GM19328 (cell line): ENCODE results near the gene APEX1.
"Not testable (repeated sequence)": the region's sequence is repeated elsewhere in the genome, so short reads cannot be mapped to it uniquely, and the experiment has no call there.

Experiments used
- ATAC-seq: cut with Tn5 transposase; IDR thresholded peaks from one replicate; pipeline ENCODE4 v1.9.1; 2021; ENCODE audit warnings: mild to moderate bottlenecking, moderate library complexity; ENCODE audit not compliant: unreplicated experiment

Gene APEX1

DNA sequence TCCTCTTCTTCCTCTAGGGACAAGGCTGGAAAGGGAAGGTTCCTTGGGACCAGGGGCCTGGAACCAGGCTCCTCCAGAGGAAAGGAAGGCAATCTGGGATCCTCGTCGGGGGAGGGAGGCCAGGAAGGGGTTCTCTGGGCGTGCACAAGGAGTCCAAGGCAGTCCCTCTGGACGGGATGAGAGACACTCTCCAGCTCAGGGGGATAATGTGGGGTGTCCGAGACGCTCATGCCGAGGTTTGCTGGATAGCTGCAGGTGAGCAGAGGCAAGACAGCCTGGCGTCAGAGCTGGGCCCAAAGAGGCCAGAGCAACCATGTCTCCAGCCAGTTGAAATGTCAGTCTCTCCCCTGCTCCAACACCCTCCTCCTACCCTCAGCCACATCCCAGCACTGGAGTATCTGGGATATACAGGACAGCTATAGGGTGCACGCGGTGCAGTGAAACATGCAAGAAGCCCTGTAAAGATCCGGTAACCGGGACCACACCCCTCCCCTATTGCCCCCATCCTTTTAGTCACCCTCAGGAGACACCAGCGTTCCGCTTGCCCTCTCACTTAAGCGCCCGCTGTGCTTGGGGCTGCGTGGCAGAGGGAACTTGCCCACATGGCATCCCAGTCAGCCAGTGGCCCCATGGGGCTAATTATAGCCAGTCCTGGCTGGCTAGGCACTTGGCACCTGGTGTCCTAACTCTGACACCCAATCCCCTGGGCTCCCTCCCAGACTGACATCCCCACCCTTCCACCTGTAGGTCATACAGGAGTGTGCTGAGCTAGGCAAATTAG, 19.3 kb upstream of the APEX1 start, which contains the start of gene KLHL33:
KLHL33 (minus strand) TSS at position 585 of the 781 bp plus-strand sequence; CDS start at position 230, 355 bp downstream.
- ATAC-seq: no peak

DNA sequence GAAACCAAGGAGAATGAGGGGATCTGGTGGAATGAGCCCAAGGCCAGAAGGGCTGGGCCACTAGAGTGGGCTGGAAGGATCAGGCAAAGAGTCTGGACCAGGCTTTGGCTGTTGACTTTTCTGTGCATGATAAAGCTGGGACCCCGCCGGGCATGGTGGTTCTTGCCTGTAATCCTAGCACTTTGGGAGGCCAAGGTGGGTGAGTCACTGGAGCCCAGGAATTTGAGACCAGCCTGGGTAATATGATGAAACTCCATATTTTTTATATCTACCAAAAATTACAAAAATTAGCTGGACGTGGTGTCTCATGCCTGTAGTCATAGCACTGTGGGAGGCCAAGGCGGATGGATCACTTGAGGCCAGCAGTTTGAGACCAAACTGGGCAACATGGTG, 18.7 kb upstream of the APEX1 start:
- ATAC-seq: no peak

DNA sequence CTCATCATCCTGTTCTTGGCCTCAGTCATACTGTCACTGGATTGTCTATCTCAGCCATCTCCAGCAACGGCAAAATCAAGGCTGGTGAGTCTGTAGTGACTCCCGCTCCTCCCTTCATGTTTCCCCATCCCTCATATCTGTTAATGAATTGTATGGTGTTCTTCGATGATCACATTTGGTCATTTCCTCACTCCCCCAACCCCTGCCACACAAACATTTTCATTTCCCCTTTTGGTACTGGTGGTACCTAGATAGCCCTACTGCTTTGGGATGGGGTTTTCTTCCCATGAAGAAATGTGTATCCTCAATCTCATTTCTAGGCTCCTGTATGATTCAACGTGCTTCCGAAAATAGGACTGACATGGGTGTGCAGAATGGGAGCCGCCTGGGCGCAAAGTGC, 16.4 kb upstream of the APEX1 start:
- ATAC-seq: no peak

DNA sequence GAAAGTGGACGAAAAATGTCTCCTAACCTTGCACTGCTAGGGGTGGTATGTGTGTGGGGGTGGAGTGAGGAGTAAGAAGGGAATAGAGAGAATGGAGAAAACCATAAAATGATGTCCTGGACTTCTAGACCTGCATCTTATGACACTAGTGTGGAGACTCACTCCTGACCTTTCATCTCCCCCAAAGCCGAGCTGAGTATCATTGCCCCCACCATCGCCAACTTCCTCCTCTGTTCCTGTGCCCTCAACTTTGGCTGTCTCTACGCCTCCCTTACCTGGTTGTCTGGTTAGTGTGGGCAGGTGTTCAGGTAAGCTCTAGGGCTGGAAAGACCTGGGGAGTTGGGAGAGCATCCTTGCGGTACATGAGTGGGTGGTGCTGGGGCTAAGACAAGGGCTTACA, 14.6 kb upstream of the APEX1 start:
- no peak for ATAC-seq

DNA sequence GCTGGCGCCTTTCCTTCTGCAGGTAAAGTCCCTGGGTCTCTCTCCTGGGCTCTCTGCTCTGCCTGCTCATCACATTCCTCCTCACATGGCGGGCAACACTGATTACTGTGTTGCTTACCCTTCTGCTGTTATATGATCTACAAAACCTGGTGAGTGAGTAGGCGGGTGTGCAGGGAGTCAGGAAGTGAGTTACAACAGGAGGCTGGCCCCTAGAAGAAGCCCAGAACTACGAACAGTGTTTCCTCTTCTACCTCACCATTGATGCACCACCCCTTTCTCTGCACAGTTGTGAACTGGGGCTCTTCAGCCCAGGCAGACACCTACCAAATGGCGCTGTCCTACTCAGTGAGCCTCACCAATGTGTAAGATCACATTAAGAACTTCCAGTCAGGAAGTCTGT, 14.1 kb upstream of the APEX1 start:
- no peak for ATAC-seq

DNA sequence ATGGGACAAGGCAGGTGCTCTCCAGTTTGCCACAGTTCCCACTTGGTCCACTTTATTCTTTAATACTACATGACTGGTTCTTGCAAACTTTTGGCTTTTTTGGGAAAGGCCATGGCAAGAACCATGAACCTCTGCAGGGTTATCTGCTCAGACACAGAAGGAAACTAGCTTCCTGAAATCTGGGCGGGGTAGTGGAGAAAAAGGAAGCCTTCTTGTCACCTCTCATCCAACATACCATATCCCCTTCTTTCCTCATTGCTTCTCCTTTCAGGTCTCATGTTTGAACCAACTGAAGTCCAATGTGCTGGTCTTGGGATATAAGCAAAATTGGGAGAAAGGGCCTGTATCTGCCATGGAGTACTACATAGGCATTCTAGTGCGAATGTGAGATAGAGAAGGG, 13.6 kb upstream of the APEX1 start:
- ATAC-seq: no peak

DNA sequence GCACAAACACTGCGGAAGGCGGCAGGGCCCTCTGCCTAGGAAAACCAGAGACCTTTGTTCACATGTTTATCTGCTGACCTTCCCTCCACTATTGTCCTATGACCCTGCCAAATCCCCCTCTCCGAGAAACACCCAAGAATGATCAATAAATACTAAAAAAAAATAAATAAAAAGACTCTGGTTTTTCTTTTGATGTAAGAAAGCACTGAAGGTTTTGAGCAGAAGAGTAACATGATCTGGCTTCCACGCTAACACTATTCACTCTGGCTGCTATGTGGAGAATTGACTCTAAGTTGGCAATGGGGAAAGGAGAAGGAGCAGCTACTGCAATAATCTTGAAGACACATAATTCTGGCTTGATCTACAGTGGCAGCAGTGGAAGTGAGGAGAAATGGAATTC, 11.4 kb upstream of the APEX1 start:
- ATAC-seq: not testable (repeated sequence)

DNA sequence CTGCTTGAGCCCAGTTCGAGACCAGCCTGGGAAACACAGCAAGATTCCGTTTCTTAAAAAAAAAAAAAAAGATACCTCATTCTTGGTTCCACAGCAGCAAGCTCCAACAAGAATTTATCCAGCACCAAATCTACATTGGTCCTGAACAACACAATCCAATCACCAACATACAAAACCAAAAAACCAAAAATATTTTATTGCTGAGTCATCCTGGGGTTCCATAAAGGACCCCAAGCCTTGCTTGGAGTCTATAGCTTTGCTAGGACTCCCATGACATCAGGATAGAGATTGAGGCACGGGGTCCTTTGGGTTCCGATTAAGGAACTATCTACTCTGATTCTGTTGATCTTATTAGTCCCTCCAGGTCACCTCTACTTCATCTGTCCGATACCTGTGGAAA, 8.1 kb upstream of the APEX1 start:
- ATAC-seq: no peak

DNA sequence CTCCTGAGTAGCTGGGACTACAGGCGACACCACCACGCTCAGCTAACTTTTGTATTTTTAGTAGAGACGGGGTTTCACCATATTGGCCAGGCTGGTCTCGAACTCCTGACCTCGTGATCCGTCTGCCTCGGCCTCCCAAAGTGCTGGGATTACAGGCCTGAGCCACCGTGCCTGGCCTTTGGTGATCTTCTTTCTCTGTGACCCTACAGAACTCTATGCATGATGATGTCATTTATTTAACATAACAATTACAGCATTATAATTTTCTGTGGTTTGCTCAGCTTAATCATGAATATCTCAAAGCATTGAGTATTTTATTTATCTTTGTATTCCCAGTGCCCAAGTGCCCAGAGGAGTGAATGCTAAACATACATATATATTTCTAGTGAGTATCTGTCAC, 2.2 kb upstream of the APEX1 start:
- not testable (repeated sequence) for ATAC-seq

DNA sequence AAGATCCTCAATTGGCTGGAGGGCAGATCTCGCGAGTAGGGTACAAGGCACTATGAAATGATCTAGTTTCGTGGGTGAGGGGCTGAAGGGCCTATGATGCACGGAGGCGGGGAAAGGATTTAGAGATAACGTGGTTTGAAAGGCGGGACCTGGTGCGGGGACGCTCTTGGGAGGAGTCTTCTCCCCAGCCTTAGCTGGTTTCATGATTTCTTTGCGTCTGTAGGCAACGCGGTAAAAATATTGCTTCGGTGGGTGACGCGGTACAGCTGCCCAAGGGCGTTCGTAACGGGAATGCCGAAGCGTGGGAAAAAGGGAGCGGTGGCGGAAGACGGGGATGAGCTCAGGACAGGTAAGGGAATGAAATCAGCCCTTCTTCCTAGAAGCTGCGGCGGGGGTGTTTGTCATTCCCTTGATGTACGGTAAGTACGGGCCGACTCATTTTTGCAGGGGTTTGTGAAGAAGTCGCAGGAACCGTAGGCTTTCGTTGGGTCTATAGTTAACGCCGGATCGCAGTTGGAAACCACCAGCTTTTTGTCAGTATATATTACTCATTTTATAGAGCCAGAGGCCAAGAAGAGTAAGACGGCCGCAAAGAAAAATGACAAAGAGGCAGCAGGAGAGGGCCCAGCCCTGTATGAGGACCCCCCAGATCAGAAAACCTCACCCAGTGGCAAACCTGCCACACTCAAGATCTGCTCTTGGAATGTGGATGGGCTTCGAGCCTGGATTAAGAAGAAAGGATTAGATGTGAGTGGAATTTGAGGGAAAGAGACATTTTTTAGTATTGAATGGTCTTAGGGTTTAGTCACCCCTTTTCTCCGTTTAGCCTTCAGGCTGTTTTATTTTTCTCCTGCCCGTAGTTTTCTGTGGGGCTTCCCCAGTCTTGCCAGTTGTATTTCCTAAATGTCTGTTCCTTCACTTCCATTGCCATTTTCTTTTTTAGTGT, 602 bp downstream of the APEX1 start:
- peak; percentile 46 for ATAC-seq

DNA sequence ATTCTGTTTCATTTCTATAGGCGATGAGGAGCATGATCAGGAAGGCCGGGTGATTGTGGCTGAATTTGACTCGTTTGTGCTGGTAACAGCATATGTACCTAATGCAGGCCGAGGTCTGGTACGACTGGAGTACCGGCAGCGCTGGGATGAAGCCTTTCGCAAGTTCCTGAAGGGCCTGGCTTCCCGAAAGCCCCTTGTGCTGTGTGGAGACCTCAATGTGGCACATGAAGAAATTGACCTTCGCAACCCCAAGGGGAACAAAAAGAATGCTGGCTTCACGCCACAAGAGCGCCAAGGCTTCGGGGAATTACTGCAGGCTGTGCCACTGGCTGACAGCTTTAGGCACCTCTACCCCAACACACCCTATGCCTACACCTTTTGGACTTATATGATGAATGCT, 1.9 kb downstream of the APEX1 start:
- no peak for ATAC-seq

DNA sequence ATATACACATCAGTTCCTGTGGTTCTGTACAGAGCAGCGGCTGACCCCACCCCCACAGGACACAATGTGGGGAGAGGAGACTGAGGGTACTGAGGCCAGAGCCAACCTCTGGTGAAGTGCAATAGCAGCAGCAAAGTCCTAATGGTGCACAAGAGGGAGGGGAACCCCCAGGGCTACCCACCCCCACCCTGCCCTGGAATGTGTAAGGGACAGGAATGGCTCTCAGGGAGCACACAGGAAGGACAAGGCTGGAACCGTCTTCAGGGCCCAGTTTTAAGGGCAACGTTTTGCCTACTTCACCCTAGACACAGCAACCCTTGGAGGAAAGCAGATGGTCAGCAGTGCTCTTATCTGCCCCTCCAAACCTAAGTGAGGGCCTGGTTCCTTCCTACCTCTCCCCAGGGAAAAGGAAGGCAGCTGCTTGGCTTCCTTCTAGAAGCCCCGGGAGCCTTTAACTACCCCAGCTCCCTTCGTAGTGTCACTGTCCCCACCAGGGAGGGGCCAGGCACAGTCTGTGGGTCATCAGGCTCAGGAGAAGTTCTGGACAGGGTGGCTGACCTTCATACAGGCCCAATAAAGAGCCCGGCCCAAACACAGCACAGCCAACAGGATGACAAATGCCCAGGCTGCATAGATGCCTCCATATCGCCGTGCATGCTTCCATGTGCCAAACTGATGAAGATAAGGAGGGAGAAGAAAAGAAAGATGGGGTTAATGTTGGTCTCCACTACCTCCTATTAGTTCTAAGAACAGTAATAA, 3.2 kb downstream of the APEX1 start:
- no peak for ATAC-seq

DNA sequence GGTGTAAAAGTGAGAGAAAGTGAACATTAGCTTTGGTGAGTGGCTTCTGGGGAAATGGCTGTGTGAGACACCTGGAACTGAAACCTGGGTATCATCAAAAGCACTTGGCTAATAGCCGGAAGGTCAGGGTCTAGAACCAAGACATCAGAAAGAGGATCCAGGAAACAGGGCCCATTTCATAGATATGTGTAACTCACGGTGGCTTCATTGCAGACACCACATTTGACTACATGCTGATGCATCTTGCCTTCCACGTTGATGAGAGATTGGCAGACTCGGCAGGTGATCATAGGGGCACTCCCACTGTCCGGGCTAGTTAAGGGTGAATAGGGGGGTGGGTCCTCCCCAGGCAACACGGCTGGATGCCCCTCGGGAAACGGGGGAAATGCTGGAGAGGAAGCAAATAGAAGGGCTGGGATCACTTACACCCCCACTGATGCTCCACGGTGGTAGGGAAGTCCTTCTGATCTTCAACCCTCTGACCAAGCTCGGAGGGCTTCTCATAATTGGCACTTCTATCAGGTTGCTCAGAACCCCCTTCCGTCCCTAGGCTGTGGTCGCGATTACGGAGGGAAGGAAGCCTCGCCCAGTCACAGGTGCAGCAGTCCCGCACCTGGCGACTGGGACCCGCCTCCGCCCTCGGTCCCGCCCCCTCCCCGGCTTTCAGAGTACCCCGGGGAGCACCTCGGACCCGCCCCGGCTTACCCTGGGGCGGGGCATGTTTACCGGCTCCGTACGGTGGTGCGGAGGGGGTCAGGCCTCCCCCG, 5.6 kb downstream of the APEX1 start:
- ATAC-seq: no peak

DNA sequence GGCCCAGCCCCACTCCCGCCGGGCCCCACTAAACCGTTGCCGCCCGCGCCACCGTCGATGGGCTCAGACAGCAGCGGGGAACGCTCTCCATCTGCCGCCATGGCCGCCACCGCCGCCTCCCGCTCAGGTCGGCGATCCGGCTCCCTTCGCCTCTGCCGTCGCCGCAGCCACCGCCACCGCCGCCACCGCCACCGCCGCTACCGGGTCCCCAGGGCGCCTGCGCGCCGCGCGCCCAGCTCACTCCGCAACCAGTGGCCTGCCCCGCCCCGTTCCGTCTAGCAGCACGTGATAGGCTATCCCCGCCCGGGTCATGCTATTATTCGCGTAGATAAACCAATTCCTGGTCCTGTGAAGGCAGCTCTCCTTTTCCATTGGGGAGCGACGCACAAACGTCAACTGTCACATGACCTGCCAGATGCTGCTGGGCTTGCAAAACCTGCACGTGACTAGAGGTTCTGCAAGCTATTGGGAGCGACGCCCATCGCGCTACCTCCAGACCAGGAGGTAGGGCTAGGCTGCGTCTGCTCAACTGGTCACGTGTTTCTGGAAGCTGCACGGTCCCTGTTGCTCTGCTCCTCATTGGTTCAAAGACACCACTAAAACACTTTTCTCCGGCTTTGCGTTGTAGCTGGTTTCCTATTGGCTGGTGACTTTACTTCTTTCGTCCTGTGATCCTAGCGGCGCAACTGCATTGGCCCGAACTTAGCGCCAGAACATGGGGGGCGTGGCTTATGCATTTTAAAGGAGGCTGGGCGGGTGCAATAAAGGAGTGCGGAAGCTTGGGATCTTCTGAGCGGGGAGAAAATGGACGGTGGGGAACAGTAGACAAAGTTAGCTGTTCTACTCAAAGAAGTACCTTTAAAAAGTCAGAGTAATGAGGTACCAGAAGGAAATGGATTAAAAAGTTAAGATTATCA, 6.5 kb downstream of the APEX1 start, which contains the start of gene PIP4P1:
PIP4P1 (minus strand) TSS at position 210 of the 917 bp plus-strand sequence; CDS start at position 101, 109 bp downstream.
- peak; percentile 95 for ATAC-seq

DNA sequence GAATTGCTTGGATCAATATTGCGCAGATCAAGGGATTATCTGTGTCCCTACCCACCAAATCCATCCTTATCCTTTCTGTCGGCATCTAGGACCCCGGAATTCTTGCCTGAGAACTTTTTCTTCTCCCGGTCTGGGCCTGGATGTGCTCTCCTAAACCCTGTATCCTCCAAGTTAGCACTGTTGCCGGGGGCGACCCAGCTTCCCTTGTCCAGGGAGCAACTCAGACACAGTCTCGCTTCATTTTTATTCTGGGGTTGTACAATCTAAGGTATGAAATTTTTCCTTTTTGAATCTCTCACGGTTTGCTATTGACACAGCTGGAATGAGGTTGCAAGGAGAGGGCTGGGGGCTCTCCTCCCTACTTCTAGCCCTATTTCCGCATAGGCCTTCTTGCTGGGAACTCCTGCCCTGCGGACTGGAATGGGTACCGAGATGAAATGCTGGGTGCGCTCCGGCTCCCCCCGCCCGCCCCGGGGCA, 13.8 kb downstream of the APEX1 start:
- ATAC-seq: no peak

DNA sequence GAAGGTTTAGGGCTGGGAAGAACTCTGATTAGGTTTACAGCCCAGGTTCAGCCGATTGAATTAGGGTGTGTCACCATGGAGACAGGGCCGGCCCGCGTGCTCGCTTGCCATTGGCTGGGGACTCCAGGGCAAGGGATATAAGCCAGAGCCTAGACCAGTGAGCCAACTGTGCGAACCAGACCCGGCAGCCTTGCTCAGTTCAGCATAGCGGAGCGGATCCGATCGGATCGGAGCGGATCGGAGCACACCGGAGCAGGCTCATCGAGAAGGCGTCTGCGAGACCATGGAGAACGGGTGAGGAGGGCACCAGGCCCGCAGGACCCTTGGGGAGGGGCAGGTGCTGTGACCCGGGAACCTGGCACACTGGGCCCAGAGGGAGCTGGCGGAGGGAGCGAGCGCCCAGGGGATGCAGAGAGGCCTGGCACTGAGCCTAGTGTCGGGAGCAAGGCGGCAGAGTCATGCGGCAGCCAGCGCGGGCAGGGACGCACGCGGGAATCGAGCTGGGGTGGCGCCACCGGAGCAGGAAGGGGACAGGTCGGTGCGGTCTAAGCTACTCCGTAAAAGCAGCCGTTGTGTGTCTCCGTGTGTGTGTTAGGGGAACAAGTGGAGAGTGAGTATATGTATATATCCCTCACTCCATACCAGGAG, 14.3 kb downstream of the APEX1 start, which contains the start of gene PNP:
PNP (plus strand) TSS at position 165 of the 648 bp plus-strand sequence; CDS start at position 284, 119 bp downstream.
- ATAC-seq: peak; percentile 95

DNA sequence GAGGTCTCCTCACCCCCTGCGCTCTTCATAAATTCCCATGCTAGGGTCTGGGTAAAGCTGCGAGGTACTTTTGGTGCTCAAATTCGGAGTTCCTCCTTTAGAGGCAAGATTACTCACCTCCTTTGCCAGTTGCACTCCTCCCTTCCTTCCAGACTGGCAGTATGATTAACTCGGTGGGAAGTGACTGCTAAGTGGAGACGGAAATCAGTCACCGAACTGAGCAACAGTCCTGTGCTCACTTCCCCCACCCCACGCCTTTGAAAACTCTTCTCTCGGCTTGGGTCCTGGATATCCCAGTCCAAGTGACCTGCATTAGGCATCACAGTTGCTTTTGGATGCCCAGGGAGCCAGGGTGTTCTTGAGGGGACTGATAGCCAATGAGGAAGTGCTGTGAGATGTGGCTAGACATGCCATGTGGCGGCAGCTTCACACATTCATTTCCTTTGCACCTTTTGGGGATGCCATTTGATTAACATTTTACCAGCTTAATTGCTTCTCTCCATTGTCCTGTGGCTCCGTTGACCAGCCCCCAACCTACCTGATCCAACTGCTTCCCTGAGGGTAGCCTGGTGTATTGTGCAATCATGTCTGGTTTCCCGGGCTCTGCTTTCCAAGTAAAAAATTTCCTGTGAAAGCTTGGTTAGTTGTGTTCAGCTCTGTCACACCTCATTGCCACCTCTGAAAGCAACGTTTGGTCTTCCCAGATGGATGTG, 15.0 kb downstream of the APEX1 start:
- ATAC-seq: peak; percentile 28

DNA sequence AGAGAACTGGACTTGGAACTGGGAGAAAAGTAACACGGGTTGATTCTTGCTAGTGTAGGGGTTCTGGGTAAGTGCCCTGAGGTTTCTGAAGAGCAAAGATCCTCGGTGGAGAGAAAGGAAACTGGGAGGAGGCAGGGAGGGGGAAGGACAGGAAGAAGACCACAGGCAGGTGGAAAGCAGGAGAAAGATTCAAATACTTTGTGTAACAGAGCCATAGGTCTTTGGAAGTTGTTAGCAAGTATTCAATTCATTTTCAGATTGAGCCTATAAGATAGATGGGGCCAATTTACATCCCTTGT, 15.5 kb downstream of the APEX1 start:
- ATAC-seq: no peak
